Stimulated activated CD4-positive, alpha-beta T cell treated with anti-CD3 and anti-CD28 coated beads, Interleukin-2, amount 100 ng/mL, for 48 hours (primary cell): ENCODE measurements around the gene ARID5B.
"Not testable (repeated sequence)": the region's sequence is repeated elsewhere in the genome, so short reads cannot be mapped to it uniquely, and the experiment has no call there.

Experiments
- DNase-seq, 2 donors: peaks; one replicate each; pipeline ENCODE4 v3.0.0-alpha.2; 2020

The ARID5B gene

DNA sequence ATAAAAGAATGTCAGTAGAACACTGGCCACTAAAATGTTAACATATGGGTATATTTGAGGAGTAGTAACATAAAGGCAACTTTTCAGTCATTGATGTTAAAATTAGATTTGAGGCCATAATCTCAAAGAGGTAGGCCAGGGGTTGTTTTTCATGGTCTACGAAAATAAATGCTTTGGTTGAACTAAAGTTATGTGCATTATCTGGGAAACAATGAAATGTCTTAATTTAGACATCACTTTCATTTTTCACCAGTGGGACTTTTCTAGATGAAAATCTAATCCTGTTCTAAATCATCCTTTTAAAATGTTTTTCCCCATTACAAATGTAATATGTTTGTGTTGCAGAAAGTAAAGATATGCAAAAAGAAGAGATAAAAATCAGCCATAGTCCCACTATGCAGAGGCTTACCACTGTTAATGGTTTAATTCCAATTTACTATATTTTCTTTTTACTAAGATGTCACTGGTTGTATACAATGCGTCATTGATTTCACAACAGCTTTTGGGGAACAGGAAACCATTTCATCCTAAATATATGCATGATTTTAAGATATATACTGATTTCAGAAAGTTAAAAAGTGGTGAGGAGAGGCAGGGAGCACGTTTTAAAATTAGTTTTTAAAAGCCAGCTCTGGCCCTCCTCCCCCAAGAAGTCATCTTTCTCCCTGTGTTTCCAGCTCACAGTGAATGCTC lies 64.3 kb downstream of the ARID5B start:
- DNase-seq: no peak

DNA sequence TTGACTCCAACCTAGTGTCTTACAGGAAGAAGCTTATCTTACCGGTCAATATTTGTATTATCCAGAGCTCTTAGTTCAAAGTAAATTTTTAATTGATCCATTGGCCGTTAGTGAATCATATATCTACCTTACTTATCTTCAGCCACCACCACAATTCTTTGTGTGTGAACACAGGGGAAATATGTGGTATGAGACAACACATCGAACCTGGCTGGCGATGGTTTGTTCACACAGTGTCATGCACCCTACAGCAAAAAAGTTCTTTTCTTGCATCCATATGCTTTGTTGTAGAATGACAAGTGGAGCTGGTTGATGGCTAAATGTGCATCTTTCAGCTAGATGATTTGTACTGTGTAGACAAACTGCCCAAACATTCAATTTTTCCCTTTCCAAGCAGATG lies 65.8 kb downstream of the ARID5B start:
- DNase-seq: no peak

DNA sequence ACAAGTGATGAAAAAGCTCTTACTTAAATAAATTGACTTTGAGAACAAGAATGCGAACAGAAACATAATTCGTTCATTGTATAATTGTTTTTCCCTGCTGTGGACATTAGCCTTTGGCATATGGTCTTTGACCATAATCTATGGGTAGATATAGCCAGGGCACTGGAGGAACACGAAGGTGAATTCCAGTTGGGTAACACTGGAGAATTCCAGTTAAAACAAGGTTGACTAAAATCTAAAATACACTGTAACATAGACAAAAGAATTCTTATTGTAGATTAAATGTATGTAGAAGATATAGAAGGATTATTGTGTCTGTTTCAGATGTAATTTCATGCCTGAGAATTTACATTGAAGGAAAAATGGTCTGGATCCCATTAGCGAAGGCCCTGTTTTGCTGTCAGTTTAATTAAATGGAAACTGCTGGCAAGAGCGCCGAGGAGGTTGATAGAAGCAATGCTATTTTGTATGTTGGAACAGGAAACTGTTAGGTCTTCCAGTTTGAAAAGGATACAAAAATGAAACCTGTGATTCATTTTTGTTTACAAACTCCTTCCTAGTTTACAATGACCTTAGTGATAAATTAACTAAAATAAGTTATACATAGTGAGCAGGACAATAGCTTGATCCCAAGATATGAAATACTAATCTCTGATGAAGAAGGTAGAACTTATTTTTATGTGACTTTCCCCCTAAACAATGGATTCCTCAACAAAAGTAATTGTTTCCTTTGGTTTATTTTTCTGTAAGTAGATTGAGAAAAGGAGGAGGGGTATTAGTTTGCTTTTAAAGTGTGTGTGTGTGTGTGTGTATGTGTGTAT lies 68.9 kb downstream of the ARID5B start:
- no peak for DNase-seq

DNA sequence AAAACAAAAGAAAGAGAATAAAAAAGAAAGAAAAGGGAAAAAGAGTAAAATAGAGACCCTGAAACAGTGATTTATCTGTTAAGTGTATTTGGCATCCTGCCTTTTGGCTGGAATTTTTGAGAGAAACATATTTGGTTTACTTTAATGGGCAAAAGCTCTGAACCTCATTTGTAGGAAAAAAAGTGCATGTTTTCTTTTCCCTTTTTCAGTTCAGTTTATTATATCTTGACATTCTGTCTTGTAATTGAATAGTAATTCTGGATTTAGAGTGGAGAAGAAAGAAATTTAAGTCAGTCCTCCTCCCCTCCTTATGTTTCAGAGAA lies 69.5 kb downstream of the ARID5B start:
- no peak for DNase-seq

DNA sequence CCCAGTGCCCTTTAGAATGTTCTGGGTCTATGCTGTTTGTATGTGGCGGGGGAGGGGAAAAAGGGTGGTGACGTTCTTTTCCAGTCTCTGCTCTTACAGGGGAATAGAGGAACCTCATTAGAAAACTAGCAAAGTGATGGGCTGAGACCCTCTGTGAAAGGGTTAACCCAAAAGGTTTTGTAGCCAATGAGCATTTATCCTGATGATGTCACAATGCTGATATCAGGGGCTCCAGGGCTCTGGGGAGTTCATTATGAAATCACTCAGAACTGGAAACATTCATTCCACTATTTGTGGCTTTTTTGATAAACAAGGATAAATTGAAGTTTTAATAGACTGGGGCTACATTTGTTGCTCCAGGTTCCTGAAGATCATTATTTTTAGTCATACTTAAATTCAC lies 71.7 kb downstream of the ARID5B start:
- DNase-seq: no peak

DNA sequence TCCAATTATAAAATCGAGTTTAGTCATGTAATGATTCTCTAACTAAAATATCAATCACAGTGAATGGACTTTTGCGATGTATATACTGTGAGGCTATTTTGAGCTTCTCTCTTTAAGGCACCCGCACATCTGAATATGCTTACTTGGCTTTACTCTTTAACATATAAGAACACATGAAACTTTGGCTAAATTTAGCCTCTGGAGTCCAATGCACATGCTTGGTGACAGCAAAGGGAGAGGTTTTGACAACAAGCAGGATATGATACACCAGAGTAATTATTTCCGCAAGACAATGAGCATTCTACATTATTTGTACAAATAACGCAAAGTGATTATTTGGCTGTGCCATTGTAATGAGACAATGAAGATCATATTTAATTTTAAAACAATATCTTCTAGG lies 72.4 kb downstream of the ARID5B start:
- DNase-seq: no peak

DNA sequence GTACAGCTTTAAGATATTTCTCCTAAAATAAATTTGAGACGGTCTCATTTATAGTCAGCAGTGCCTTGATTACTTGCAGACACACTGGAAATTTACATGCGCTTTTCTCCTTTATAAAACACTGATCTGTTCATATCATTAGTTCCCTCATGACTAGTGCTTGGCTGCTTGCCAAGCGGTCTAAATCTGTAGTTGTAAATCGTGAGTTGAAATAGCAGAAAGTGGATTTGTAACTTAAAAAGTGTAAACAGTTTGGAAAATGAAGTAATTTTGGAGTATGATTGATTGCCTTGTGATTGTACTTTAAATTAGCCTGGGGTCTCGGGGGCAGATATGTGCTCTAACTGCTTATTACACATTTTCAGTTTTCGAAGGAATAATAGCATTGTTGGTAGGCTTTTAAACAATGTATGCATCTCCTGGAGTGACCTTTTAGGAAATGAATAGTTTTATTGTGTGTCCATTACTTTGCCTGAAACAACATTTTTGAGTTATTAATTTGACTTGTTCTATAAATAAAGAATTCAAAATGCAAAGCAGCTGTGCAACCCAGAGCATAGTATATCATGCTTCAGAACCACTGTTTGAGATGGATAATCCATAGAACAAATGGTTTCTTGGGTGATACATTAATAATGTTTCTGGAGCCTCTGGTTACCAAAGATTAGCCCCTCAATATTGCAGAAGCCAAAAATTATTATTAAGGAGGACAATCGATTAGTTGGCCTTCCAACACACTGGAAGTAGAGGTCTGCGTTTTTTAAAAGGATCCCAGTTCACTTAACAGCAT lies 73.3 kb downstream of the ARID5B start:
- DNase-seq: no peak

DNA sequence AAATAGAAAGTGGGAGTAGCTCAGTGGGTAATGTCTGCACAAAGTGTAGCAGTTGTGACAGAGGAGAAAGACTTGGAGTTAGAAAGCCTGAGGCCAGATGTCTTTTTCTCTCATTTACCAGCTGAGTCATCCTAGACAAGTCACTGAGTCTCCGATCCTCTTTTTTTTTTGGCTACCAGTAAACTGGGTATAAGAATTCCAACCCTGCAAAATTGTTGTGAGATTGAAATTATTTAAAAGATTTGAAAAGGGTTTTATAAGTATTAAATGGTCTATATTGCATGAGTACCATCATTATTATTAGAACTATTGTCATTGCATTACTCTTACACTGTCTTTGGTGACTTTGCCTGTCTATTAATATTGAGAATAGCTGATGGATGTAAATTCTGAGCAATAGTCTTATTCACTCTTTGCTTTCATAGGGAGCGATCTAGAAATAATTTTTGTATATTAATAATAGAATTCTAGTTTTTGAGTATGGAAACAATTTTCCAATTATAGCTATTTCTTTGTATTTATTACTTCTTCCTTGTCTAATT lies 74.0 kb downstream of the ARID5B start:
- no peak for DNase-seq

DNA sequence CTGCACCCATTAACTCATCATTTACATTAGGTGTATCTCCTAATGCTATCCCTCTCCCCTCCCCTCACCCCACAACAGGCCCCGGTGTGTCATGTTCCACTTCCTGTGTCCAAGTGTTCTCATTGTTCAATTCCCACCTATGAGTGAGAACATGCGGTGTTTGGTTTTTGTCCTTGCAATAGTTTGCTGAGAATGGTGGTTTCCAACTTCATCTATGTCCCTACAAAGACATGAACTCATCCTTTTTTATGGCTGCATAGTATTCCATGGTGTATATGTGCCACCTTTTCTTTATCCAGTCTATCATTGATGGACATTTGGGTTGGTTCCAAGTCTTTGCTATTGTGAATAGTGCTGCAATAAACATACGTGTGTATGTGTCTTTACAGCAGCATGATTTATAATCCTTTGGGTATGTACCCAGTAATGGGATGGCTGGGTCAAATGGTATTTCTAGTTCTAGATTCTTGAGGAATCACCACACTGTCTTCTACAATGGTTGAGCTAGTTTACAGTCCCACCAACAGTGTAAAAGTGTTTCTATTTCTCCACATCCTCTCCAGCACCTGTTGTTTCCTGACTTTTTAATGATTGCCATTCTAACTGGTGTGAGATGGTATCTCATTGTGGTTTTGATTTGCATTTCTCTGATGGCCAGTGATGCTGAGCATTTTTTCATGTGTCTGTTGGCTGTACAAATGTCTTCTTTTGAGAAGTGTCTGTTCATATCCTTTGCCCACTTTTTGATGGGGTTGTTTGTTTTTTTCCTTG lies 75.6 kb downstream of the ARID5B start:
- DNase-seq: not testable (repeated sequence)

DNA sequence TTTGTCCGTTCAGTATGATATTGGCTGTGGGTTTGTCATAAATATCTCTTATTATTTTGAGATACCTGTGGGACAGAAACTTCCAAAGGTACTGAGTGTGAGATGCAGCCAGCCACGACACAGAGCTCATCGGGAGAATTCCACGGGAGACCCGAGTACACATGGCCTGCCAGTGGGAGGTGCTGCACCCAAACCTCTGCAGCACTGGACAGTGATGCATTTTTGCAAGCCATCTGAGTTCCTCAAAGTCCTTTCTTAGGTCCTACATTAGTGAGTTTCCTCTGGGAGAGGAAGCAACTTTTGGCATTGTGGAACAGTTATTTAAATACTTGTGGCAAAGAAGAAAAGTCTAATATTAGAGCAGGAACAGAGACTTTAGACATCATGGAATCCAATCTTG lies 77.5 kb downstream of the ARID5B start:
- DNase-seq: no peak

DNA sequence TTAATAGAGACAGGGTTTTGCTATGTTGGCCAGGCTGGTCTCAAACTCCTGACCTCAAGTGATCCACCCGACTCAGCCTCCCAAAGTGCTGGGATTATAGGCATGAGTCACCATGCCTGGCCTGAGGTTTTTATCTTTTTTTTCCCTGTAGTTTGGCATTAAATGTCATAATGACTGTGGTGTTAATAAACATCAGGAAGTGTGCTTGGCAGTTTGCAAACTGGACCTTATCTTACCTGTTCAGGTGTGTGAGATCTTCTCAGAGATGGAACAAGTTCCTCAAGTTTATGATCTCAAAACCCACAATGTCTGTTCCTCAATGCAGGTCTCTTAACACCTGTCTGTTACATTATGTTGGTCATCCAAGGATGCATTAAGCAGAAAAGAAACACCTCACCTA lies 80.0 kb downstream of the ARID5B start:
- DNase-seq: no peak

DNA sequence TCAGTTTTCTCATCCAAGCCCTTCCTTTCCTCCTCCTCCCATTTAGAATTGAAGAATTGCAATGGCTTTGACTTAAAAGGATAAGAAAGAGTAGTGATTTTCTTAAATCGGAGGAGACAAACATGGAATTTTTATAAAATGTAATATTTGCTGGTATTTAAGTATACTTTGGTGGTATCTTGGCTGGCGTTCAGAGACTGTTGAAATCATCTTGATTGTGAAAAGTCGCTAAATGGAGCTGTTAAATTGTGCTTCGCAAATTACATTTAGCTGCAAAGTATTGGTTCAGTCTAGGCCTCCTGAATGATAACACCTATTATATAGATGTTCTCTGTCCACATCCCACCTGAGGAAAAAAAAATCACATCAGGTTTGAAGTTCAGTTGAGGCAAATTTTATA lies 81.8 kb downstream of the ARID5B start:
- no peak for DNase-seq

DNA sequence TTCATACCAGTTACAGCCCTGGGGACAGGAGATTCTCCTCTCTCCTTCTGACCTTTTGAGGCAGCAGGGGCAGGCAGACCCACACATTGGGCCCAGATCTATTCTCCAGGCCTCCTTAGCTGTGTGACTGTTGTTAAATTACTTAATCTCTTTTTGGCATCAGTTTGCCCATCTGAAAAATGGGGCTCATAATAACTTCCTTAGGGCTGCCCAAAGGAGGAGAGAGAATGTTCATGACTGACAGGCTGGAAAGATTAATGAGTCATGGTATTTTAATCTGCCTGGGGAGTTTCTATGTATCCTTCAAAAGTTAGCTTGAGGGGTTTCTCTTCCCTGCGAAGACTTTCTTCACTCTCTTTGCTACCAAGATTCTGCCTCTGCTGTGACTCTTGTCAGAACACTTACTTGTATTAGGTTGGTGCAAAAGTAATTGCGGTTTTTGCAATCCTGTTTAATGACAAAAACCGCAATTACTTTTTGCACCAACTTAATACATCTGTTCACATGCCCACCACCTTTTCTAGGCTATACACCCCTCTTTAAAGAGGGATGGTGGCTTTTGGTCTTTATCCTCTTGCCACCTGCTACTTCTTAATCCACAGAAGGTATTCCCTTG lies 83.4 kb downstream of the ARID5B start:
- DNase-seq: no peak

DNA sequence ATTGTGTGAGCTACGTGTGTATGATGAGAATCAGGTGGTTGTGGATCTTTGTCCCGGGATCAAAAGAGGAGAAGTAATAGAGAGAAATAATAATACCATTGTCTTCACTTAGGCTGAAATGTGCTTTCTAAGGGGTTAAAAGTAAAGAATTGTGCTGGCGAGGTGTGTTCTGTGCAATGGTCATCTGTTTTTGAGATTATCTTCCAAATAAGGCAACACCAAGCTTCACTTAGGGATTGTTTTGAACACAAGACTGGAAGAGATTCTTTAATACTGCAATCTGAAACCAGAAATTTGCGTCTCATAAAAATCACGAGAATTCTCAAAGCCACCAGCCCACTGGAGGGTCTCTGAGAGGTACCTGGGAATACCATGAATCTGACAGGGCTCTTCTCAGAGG lies 84.2 kb downstream of the ARID5B start:
- no peak for DNase-seq

DNA sequence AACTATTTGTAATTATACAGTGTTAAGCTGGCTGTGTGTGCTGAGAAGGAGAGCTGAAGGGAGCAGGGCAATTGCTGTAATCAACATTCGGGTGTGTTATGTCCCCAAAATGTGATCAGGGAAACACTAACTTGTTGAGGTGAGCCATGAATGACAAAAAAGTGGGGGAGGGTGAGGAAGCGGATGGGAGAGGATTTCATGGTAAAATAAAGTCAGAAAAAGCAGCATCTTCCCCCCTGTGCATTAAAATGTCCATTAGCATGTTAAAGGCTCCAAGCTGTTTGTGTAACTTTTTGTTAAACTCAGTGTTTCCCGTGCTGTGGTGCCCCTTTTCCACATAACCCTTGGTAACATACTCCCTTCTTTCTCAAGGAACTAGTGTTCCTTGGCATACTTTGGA lies 84.9 kb downstream of the ARID5B start:
- no peak for DNase-seq

DNA sequence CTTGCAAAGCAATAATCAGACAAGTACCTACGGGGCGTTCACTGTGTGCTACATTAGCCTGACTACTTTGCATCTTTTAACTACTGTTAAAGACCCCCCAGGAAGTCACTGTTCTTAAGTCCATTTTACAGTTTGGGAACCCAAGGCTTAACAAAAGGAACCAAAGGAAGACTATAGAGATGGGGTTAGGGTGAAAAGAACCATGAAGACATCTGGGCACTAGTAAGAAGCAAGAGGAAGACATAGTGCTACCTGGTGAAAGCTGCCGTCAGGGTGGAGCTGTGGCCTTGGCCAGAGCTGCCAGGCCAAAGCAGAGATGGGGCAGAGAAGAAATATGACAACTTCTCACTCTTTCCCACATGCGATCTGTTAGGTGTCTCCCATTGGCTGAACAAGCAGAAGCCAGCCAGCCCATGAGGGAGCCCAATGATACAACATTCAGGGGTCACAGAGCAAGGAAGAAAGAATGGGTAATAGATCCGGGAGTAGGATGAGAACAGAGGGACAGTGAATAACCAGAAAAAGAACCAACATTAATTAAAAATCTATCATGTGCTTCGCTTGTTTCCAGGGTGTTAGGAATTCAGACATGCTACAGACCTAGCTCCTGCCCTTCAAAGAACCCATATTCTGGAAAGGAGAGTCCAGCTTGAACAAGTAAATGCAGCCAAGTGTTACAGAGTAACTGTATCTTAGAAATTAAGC lies 85.4 kb downstream of the ARID5B start:
- DNase-seq: no peak

DNA sequence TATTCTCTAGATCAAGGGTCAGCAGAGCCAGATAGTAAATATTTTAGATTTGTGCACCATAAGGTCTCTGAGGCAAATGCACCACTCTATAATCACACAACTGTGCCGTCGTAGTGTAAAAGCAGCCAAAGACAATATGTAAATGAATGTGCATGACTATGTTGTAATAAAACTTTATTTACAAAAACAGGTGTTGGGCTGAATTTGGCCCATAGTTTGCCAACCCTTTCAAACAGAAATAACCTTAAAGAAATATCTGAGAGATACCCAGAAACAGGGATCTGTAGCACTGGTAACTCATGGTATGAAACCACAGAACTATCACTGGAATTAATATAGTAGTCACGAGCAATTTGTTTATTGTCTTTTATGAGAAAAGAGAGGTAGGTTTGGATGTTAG lies 86.0 kb downstream of the ARID5B start:
- DNase-seq: no peak

DNA sequence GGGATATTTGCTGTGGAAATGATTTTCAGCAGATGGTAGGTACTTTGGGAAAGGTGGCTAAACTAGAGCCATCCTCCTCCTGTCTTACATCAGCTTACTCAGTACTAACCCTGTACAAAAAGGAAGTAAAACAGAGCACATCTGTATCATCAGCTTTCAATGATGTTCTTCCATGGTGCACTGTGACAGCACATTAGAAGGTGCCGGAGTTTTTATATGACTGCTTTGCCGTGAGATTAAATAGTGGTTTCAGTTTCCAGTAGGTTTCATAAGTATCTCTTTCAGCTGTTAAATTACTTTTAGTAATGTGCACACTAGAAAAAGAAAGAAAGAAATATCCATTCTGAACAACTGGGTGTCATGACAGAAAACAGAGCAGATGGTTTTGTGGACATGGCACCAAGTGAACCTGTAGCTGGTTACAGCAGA lies 86.5 kb downstream of the ARID5B start:
- no peak for DNase-seq

DNA sequence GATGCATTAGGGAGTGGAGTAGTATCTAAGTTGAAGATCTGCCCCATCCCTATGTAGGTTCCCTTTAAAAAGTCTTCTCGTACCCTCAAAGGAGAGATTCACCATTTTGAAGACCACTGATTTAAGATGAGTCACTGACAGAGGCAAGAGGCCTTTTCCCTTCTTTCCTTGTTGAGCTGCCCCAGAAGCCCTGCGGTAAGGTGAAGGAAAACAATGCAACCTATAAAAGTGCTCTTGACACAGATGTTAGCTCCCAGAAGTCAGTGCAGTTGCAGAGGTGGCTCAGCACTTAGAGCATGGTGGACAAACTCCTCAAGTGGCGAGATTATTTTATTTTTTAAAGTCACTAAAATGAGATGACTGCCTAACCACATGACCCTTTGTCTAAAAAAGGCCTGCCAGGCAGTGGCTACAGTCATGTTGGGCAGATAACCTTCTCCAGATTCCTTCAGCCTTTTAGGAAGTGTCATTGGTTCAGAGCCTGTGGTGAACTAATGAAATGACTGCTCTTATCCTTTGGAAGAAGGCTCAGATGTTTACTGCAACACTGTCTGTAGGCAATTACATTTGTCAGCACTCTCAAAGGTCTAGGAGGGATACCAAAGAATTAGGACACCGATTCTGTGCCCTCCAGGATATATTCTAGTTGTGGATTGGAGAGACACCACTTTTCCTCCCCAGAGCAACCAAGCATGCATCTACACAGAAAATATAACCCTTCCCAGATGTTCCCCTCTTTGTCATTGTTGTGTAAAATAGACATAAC lies 88.7 kb downstream of the ARID5B start:
- no peak for DNase-seq

DNA sequence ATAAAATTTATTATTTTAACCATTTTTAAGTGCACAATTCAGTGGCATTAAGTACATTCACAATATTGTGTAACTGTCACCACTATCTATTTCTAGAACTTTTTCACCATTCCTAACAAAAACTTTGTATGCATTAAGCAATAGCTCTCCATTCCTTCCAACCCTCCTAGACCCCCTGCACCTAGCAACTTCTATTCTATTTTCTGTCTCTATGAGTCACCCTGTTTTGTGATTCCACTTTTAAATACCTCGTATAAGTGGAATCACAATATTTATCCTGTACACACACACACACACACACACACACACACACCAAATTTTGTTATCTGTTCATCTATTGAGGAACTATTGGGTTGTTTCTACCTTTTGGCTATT lies 89.2 kb downstream of the ARID5B start:
- DNase-seq: no peak

DNA sequence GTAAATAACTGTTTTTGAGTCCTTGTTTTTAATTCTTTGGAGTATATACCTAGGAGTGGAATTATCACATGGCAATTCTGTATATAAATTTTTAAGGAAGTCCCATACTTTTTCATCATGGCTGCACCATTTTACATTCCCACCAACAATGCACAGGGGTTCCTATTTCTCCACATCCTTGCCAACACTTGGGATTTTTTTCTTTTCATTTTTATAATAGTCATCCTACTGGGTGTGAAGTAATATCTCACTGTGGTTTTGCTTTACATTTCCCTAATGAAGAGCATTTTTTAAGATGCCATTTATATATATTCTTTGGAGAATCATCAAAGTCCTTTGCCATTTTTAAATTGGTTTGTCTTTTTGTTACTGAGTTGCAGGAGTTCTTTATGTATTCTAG lies 89.7 kb downstream of the ARID5B start:
- no peak for DNase-seq
